ENCODE results near the gene LCLAT1.

DNA sequence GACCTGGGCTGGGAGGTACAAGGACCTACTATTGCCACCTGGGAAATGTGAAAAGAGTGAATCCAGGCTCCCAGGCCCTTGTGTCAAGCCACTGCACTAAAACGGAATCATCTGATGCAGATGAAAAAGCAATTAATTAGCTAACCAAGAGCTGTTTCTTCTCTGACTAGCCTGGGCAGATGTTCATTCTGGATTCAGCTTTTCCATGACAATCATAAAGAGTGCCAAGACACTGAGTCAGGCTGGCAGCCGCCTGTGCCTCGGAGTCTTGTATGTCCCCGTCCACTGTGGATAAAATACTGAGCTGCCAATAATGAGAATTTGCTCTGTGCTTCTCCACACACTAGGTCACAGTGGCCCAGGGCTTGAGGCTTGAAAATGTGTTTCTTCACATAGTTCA, 21.7 kb upstream of the LCLAT1 start:
- TF ChIP-seq, protein P1, sequence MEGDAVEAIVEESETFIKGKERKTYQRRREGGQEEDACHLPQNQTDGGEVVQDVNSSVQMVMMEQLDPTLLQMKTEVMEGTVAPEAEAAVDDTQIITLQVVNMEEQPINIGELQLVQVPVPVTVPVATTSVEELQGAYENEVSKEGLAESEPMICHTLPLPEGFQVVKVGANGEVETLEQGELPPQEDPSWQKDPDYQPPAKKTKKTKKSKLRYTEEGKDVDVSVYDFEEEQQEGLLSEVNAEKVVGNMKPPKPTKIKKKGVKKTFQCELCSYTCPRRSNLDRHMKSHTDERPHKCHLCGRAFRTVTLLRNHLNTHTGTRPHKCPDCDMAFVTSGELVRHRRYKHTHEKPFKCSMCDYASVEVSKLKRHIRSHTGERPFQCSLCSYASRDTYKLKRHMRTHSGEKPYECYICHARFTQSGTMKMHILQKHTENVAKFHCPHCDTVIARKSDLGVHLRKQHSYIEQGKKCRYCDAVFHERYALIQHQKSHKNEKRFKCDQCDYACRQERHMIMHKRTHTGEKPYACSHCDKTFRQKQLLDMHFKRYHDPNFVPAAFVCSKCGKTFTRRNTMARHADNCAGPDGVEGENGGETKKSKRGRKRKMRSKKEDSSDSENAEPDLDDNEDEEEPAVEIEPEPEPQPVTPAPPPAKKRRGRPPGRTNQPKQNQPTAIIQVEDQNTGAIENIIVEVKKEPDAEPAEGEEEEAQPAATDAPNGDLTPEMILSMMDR (conservative IDR thresholded peaks at IDR 0.05; ENCODE audit: low read depth, low read length): no peak
- TF ChIP-seq POLR2A (IDR thresholded peaks at IDR 0.05; ENCODE audit: low read depth, low read length): no peak
- TF ChIP-seq BHLHE40 (IDR thresholded peaks at IDR 0.05; ENCODE audit: low read depth, low read length): no peak
- no peak for TF ChIP-seq RFX5 (IDR thresholded peaks at IDR 0.05; ENCODE audit: low read depth, low read length)
- no peak for TF ChIP-seq RAD21 (IDR thresholded peaks at IDR 0.05; ENCODE audit: low read length)
- TF ChIP-seq FOS (IDR thresholded peaks at IDR 0.05; ENCODE audit: low read depth, low read length): no peak
- no peak for TF ChIP-seq CHD1 (IDR thresholded peaks at IDR 0.05; ENCODE audit: low read depth, low read length)
- TF ChIP-seq MAZ (IDR thresholded peaks at IDR 0.05; ENCODE audit: borderline replicate concordance, low read depth, low read length): no peak
